ENCODE measurements around the gene CKMT1B. TPM values are rescaled to one million over a fixed set of nuclear protein-coding genes. Genes with fewer than 3 reads are reported as not detected.
"Not testable (repeated sequence)": the region's sequence is repeated elsewhere in the genome, so short reads cannot be mapped to it uniquely, and the experiment has no call there.

The CKMT1B gene
- total and polyA plus RNA-seq, 9 of the 15 experiments (the other 6 are each of a cell fraction or from before 2014, with no cell fraction given), result 3.2 to 10.6 (median 5.0) TPM

- POLR2A ChIA-PET; FAIRE-seq; H3K9ac ChIP-seq (ENCODE audit: insufficient read depth in 1 of 2, low read depth in 2 of 2, low read length in 2 of 2); in situ Hi-C loops (cut with MboI); intact Hi-C loops (cut with micrococcal nuclease); CTCF ChIA-PET (ENCODE audit: low intra/inter-chr PET ratio); H3K4me2 ChIP-seq (ENCODE audit: insufficient read depth, low read length); H3K27ac ChIP-seq (ENCODE audit: extremely low read depth, low read depth, low read length); H3K9me1 ChIP-seq (ENCODE audit: control insufficient read depth, insufficient read depth, low read length); ATAC-seq; DNase-seq (ENCODE audit: extremely low read depth in 1 of 4, low spot score in 3 of 4); H3K27me3 ChIP-seq (ENCODE audit: control insufficient read depth in 2 of 2, insufficient read depth in 2 of 2, low read length in 2 of 2); H3K36me3 ChIP-seq (ENCODE audit: control insufficient read depth, insufficient read depth, low read length); BruUV-seq (replicated peaks); H3K4me1 ChIP-seq (replicated peaks in 1 of 2; ENCODE audit: control insufficient read depth in 2 of 2, insufficient read depth in 2 of 2, low read length in 2 of 2); H3K4me3 ChIP-seq; H2AFZ ChIP-seq (ENCODE audit: low read depth, low read length); H4K20me1 ChIP-seq (replicated peaks; ENCODE audit: control insufficient read depth, insufficient read depth, low read length); H3K79me2 ChIP-seq (ENCODE audit: control insufficient read depth, insufficient read depth, low read length); H3K9me3 ChIP-seq (replicated peaks; ENCODE audit: control insufficient read depth, insufficient read depth, low read depth, low read length): not testable (repeated sequence)
- peak; percentile 57 for TF ChIP-seq ZNF121 (CRISPR knock-in tag; conservative IDR thresholded peaks at IDR 0.05)
Measured at GRCh38 chr15:43626937-43627336, 33.1 kb downstream of the CKMT1B start.

GRCh38 chr15:43638464-43639204 lies 44.8 kb downstream of the CKMT1B start:
- 61% methylated on average over 8 of the region's 8 CpGs for WGBS (ENCODE audit: insufficient coverage, low coverage, missing lambda C conversion rate)
- intact Hi-C loops (cut with micrococcal nuclease); H3K9me3 ChIP-seq (replicated peaks; ENCODE audit: control insufficient read depth, insufficient read depth, low read depth, low read length); H3K9ac ChIP-seq (ENCODE audit: insufficient read depth in 1 of 2, low read depth in 2 of 2, low read length in 2 of 2); H3K36me3 ChIP-seq (ENCODE audit: control insufficient read depth, insufficient read depth, low read length); DNase-seq (ENCODE audit: extremely low read depth in 1 of 4, low spot score in 3 of 4); H2AFZ ChIP-seq (ENCODE audit: low read depth, low read length); H3K27me3 ChIP-seq (ENCODE audit: control insufficient read depth in 2 of 2, insufficient read depth in 2 of 2, low read length in 2 of 2); BruUV-seq (replicated peaks); ATAC-seq; H3K4me3 ChIP-seq; H3K9me1 ChIP-seq (ENCODE audit: control insufficient read depth, insufficient read depth, low read length); H4K20me1 ChIP-seq (replicated peaks; ENCODE audit: control insufficient read depth, insufficient read depth, low read length); H3K27ac ChIP-seq (ENCODE audit: extremely low read depth, low read depth, low read length); H3K4me2 ChIP-seq (ENCODE audit: insufficient read depth, low read length); H3K79me2 ChIP-seq (ENCODE audit: control insufficient read depth, insufficient read depth, low read length); CTCF ChIA-PET (ENCODE audit: low intra/inter-chr PET ratio); in situ Hi-C loops (cut with MboI); POLR2A ChIA-PET; H3K4me1 ChIP-seq (replicated peaks in 1 of 2; ENCODE audit: control insufficient read depth in 2 of 2, insufficient read depth in 2 of 2, low read length in 2 of 2): not testable (repeated sequence)
- peak; percentile 46 for FAIRE-seq

Small RNA genes lying within 50 kb of the gene (small RNA-seq; reads per million reads assigned to genes)
- gene PDIA3P2 (not detected), gene RNU6-554P (not detected), gene RNU6-610P (not detected)

Other genes with a start within 250 kb of the CKMT1B start
Only the 7 nearest of the 15 such genes appear.
- 30.9 and 31.3 TPM in 2 replicates for gene TP53BP1, start 100.9 kb upstream of the CKMT1B start, total RNA-seq (2014; rRNA removed)
- gene TP53BP1, start 100.9 kb upstream of the CKMT1B start, total RNA-seq (2014; rRNA removed; fragmentation: Illumina TruSeq; extraction: Trizol), result 37.6 and 38.1 TPM in 2 replicates
- 34.5 and 38.5 TPM in 2 replicates for gene TP53BP1, start 100.9 kb upstream of the CKMT1B start, total RNA-seq (2015; rRNA removed; fragmentation: Illumina TruSeq; extraction: Trizol)
- 32.8 and 32.9 TPM in 2 replicates for gene TP53BP1, start 100.9 kb upstream of the CKMT1B start, total RNA-seq (2021)
- 58.1 and 63.3 TPM in 2 replicates for gene TP53BP1, start 100.9 kb upstream of the CKMT1B start, polyA plus RNA-seq (2011; rRNA removed)
- 26.7 and 29.6 TPM in 2 replicates for gene TP53BP1, start 100.9 kb upstream of the CKMT1B start, polyA plus RNA-seq (2014; fragmentation: Illumina TruSeq; extraction: Trizol)
- gene TP53BP1, start 100.9 kb upstream of the CKMT1B start, polyA plus RNA-seq (2014; fragmentation: Nextera tagmentation; extraction: Ambion mirVana), result 1 to 10 TPM; 5.7 to 6.3 TPM
- gene TP53BP1, start 100.9 kb upstream of the CKMT1B start, polyA plus RNA-seq (2014; rRNA removed), result 22.6 and 23.2 TPM in 2 replicates
- 9.4 and 11.8 TPM in 2 replicates for gene MAP1A, start 76.4 kb upstream of the CKMT1B start, total RNA-seq (2014; rRNA removed)
- gene MAP1A, start 76.4 kb upstream of the CKMT1B start, total RNA-seq (2014; rRNA removed; fragmentation: Illumina TruSeq; extraction: Trizol), result 6.9 and 7.3 TPM in 2 replicates
- 7.6 and 9.0 TPM in 2 replicates for gene MAP1A, start 76.4 kb upstream of the CKMT1B start, total RNA-seq (2015; rRNA removed; fragmentation: Illumina TruSeq; extraction: Trizol)
- gene MAP1A, start 76.4 kb upstream of the CKMT1B start, total RNA-seq (2021), result 18.6 and 20.3 TPM in 2 replicates
- gene MAP1A, start 76.4 kb upstream of the CKMT1B start, polyA plus RNA-seq (2011; rRNA removed), result 4.3 and 7.0 TPM in 2 replicates
- 12.5 and 13.4 TPM in 2 replicates for gene MAP1A, start 76.4 kb upstream of the CKMT1B start, polyA plus RNA-seq (2014; fragmentation: Illumina TruSeq; extraction: Trizol)
- gene MAP1A, start 76.4 kb upstream of the CKMT1B start, polyA plus RNA-seq (2014; fragmentation: Nextera tagmentation; extraction: Ambion mirVana), result 1 to 10 TPM; 2.0 to 5.6 TPM
- 4.4 and 4.7 TPM in 2 replicates for gene MAP1A, start 76.4 kb upstream of the CKMT1B start, polyA plus RNA-seq (2014; rRNA removed)
- 15.6 and 20.2 TPM in 2 replicates for gene PPIP5K1, start 3.8 kb upstream of the CKMT1B start, total RNA-seq (2014; rRNA removed)
- 31.2 and 34.0 TPM in 2 replicates for gene PPIP5K1, start 3.8 kb upstream of the CKMT1B start, total RNA-seq (2014; rRNA removed; fragmentation: Illumina TruSeq; extraction: Trizol)
- 32.1 and 35.1 TPM in 2 replicates for gene PPIP5K1, start 3.8 kb upstream of the CKMT1B start, total RNA-seq (2015; rRNA removed; fragmentation: Illumina TruSeq; extraction: Trizol)
- gene PPIP5K1, start 3.8 kb upstream of the CKMT1B start, total RNA-seq (2021), result 48.4 and 52.2 TPM in 2 replicates
- 54.5 and 74.6 TPM in 2 replicates for gene PPIP5K1, start 3.8 kb upstream of the CKMT1B start, polyA plus RNA-seq (2011; rRNA removed)
- gene PPIP5K1, start 3.8 kb upstream of the CKMT1B start, polyA plus RNA-seq (2014; fragmentation: Illumina TruSeq; extraction: Trizol), result 35.6 and 37.0 TPM in 2 replicates
- gene PPIP5K1, start 3.8 kb upstream of the CKMT1B start, polyA plus RNA-seq (2014; fragmentation: Nextera tagmentation; extraction: Ambion mirVana), result 10 to 100 TPM in 1 of 2 experiments, 1 to 10 TPM in 1; 2.5 to 10.8 TPM
- 40.6 and 56.4 TPM in 2 replicates for gene PPIP5K1, start 3.8 kb upstream of the CKMT1B start, polyA plus RNA-seq (2014; rRNA removed)
- gene STRC, start 24.8 kb downstream of the CKMT1B start, total RNA-seq (2014; rRNA removed), result not detected in 2 replicates
- gene STRC, start 24.8 kb downstream of the CKMT1B start, total RNA-seq (2014; rRNA removed; fragmentation: Illumina TruSeq; extraction: Trizol), result not detected in 2 replicates
- gene STRC, start 24.8 kb downstream of the CKMT1B start, total RNA-seq (2015; rRNA removed; fragmentation: Illumina TruSeq; extraction: Trizol), result not detected in 2 replicates
- gene STRC, start 24.8 kb downstream of the CKMT1B start, total RNA-seq (2021), result not detected in 2 replicates
- 0.01 and 0.04 TPM in 2 replicates for gene STRC, start 24.8 kb downstream of the CKMT1B start, polyA plus RNA-seq (2011; rRNA removed)
- 0.08 TPM in 1 of 2 replicates, not detected in the other for gene STRC, start 24.8 kb downstream of the CKMT1B start, polyA plus RNA-seq (2014; fragmentation: Illumina TruSeq; extraction: Trizol)
- gene STRC, start 24.8 kb downstream of the CKMT1B start, polyA plus RNA-seq (2014; fragmentation: Nextera tagmentation; extraction: Ambion mirVana), result not detected
- gene STRC, start 24.8 kb downstream of the CKMT1B start, polyA plus RNA-seq (2014; rRNA removed), result 0.04 TPM in 1 of 2 replicates, not detected in the other
- gene CATSPER2, start 54.8 kb downstream of the CKMT1B start, total RNA-seq (2014; rRNA removed), result 0.59 and 1.4 TPM in 2 replicates
- gene CATSPER2, start 54.8 kb downstream of the CKMT1B start, total RNA-seq (2014; rRNA removed; fragmentation: Illumina TruSeq; extraction: Trizol), result 3.7 and 5.2 TPM in 2 replicates
- gene CATSPER2, start 54.8 kb downstream of the CKMT1B start, total RNA-seq (2015; rRNA removed; fragmentation: Illumina TruSeq; extraction: Trizol), result 2.7 and 4.1 TPM in 2 replicates
- gene CATSPER2, start 54.8 kb downstream of the CKMT1B start, total RNA-seq (2021), result 3.7 and 3.8 TPM in 2 replicates
- 6.2 and 11.5 TPM in 2 replicates for gene CATSPER2, start 54.8 kb downstream of the CKMT1B start, polyA plus RNA-seq (2011; rRNA removed)
- 3.7 and 4.3 TPM in 2 replicates for gene CATSPER2, start 54.8 kb downstream of the CKMT1B start, polyA plus RNA-seq (2014; fragmentation: Illumina TruSeq; extraction: Trizol)
- gene CATSPER2, start 54.8 kb downstream of the CKMT1B start, polyA plus RNA-seq (2014; fragmentation: Nextera tagmentation; extraction: Ambion mirVana), result 1 to 10 TPM; 1.0 to 1.8 TPM
- gene CATSPER2, start 54.8 kb downstream of the CKMT1B start, polyA plus RNA-seq (2014; rRNA removed), result 4.9 and 8.5 TPM in 2 replicates
- 4.9 and 8.4 TPM in 2 replicates for gene CKMT1A, start 99.8 kb downstream of the CKMT1B start, total RNA-seq (2014; rRNA removed)
- 2.6 and 4.6 TPM in 2 replicates for gene CKMT1A, start 99.8 kb downstream of the CKMT1B start, total RNA-seq (2014; rRNA removed; fragmentation: Illumina TruSeq; extraction: Trizol)
- gene CKMT1A, start 99.8 kb downstream of the CKMT1B start, total RNA-seq (2015; rRNA removed; fragmentation: Illumina TruSeq; extraction: Trizol), result 3.0 and 3.6 TPM in 2 replicates
- 8.3 and 8.4 TPM in 2 replicates for gene CKMT1A, start 99.8 kb downstream of the CKMT1B start, total RNA-seq (2021)
- gene CKMT1A, start 99.8 kb downstream of the CKMT1B start, polyA plus RNA-seq (2011; rRNA removed), result 3.7 and 8.7 TPM in 2 replicates
- 7.8 and 10.7 TPM in 2 replicates for gene CKMT1A, start 99.8 kb downstream of the CKMT1B start, polyA plus RNA-seq (2014; fragmentation: Illumina TruSeq; extraction: Trizol)
- 10 to 100 TPM in 1 of 2 experiments, 1 to 10 TPM in 1; 4.8 to 13.5 TPM for gene CKMT1A, start 99.8 kb downstream of the CKMT1B start, polyA plus RNA-seq (2014; fragmentation: Nextera tagmentation; extraction: Ambion mirVana)
- gene CKMT1A, start 99.8 kb downstream of the CKMT1B start, polyA plus RNA-seq (2014; rRNA removed), result 7.7 and 9.7 TPM in 2 replicates
- 76.6 and 83.8 TPM in 2 replicates for gene PDIA3, start 152.4 kb downstream of the CKMT1B start, total RNA-seq (2014; rRNA removed)
- 226 and 263 TPM in 2 replicates for gene PDIA3, start 152.4 kb downstream of the CKMT1B start, total RNA-seq (2014; rRNA removed; fragmentation: Illumina TruSeq; extraction: Trizol)
- 226 and 243 TPM in 2 replicates for gene PDIA3, start 152.4 kb downstream of the CKMT1B start, total RNA-seq (2015; rRNA removed; fragmentation: Illumina TruSeq; extraction: Trizol)
- 292 and 308 TPM in 2 replicates for gene PDIA3, start 152.4 kb downstream of the CKMT1B start, total RNA-seq (2021)
- 130 and 161 TPM in 2 replicates for gene PDIA3, start 152.4 kb downstream of the CKMT1B start, polyA plus RNA-seq (2011; rRNA removed)
- gene PDIA3, start 152.4 kb downstream of the CKMT1B start, polyA plus RNA-seq (2014; fragmentation: Illumina TruSeq; extraction: Trizol), result 291 and 386 TPM in 2 replicates
- 10 to 100 TPM; 13.5 to 40.8 TPM for gene PDIA3, start 152.4 kb downstream of the CKMT1B start, polyA plus RNA-seq (2014; fragmentation: Nextera tagmentation; extraction: Ambion mirVana)
- gene PDIA3, start 152.4 kb downstream of the CKMT1B start, polyA plus RNA-seq (2014; rRNA removed), result 137 and 149 TPM in 2 replicates